Fibroblast of lung (primary cell): ENCODE results near the gene RAPGEF4.

Experiments
- CTCF ChIP-seq, 2 donors: IDR thresholded peaks in 1 of 2; conservative IDR thresholded peaks in 1 of 2; 1 replicate in 1 of 2; 2 replicates in 1 of 2; pipeline ENCODE4 v1.5.1; 2011 to 2012; ENCODE audit warnings: low read length in 2 of 2, control low read depth in 1 of 2, inconsistent platforms in 1 of 2, low read depth in 1 of 2, mild to moderate bottlenecking in 1 of 2
- EZH2 ChIP-seq: IDR thresholded peaks from 2 replicates; pipeline ENCODE4 v1.5.1; 2012; ENCODE audit warnings: low read length, control low read depth, mild to moderate bottlenecking; ENCODE audit errors: missing control alignments

DNA sequence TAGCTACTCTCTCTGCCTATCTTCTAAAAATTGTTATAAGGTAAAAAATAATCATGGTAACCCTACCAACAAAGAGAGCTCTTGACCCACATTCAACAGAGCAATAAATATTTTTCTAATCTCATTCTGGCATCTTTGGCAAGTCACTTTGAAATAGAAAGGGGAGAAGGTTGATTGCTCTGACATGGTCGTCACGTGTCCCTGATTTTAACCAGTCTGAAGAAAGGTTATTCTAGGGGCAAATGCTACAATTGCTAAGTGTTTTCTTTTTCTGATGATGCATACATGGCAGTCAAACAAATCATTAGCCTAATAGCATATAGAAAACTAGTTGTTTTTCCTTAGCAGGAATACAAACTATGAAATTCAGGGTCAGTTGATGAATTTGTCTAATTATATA lies 186.7 kb downstream of the RAPGEF4 start:
- TF ChIP-seq CTCF (conservative IDR thresholded peaks at IDR 0.05 in 1 of 2, IDR thresholded peaks at IDR 0.05 in 1 of 2; ENCODE audit: low read depth in 1 of 2, low read length in 2 of 2) (no peak), EZH2 (no peak)
